Trophoblast cell (in vitro differentiated cells and primary cell): Measurements from ENCODE around the gene ZNF559.

Source experiments
- DNase-seq, 2 donors: peaks; one replicate each; pipeline ENCODE4 v3.0.0-alpha.2; 2016
- H2AFZ ChIP-seq: 2 replicates; pipeline ENCODE4 v1.6.1; 2013; ENCODE audit warnings: low read length, moderate library complexity, mild to moderate bottlenecking; ENCODE audit not compliant: insufficient read depth, poor library complexity
- H2AK5ac ChIP-seq: 2 replicates; pipeline ENCODE4 v1.6.1; 2013; ENCODE audit warnings: mild to moderate bottlenecking, low read length
- H2BK120ac ChIP-seq: 2 replicates; pipeline ENCODE4 v1.6.1; 2013; ENCODE audit warnings: low read length, mild to moderate bottlenecking, moderate library complexity; ENCODE audit not compliant: insufficient read depth, poor library complexity
- H2BK12ac ChIP-seq: 2 replicates; pipeline ENCODE4 v1.6.1; 2013; ENCODE audit warnings: mild to moderate bottlenecking, low read length, moderate library complexity
- H2BK5ac ChIP-seq: 2 replicates; pipeline ENCODE4 v1.6.1; 2013; ENCODE audit warnings: low read length, low read depth, moderate library complexity, mild to moderate bottlenecking; ENCODE audit not compliant: poor library complexity
- H3K14ac ChIP-seq: 2 replicates; pipeline ENCODE4 v1.6.1; 2013; ENCODE audit warnings: mild to moderate bottlenecking, low read length
- H3K18ac ChIP-seq: 2 replicates; pipeline ENCODE4 v1.6.1; 2013; ENCODE audit warnings: mild to moderate bottlenecking, low read length
- H3K23ac ChIP-seq: 2 replicates; pipeline ENCODE4 v1.6.1; 2013; ENCODE audit warnings: low read length
- H3K27ac ChIP-seq: 2 replicates; pipeline ENCODE4 v1.5.1; 2013; ENCODE audit warnings: low read depth, mild to moderate bottlenecking, inconsistent platforms, low read length, moderate library complexity
- H3K27me3 ChIP-seq: 2 replicates; pipeline ENCODE4 v1.6.1; 2013; ENCODE audit warnings: inconsistent platforms, mild to moderate bottlenecking, low read length, moderate library complexity; ENCODE audit not compliant: insufficient read depth
- H3K36me3 ChIP-seq, 2 experiments: 1 replicate in 1 of 2; 2 replicates in 1 of 2; pipeline ENCODE4 v1.6.1; 2013; ENCODE audit warnings: low read length in 2 of 2, mild to moderate bottlenecking in 2 of 2, moderate library complexity in 1 of 2; ENCODE audit not compliant: insufficient read depth in 2 of 2, control insufficient read depth in 1 of 2
- H3K4ac ChIP-seq: 2 replicates; pipeline ENCODE4 v1.6.1; 2013; ENCODE audit warnings: low read depth, mild to moderate bottlenecking, low read length, moderate library complexity
- H3K4me1 ChIP-seq, 2 experiments: 1 replicate in 1 of 2; 2 replicates in 1 of 2; pipeline ENCODE4 v1.6.1; 2013; ENCODE audit warnings: low read length in 2 of 2, mild to moderate bottlenecking in 2 of 2, moderate library complexity in 1 of 2; ENCODE audit not compliant: insufficient read depth in 2 of 2, control insufficient read depth in 1 of 2
- H3K4me2 ChIP-seq: 2 replicates; pipeline ENCODE4 v1.6.1; 2013; ENCODE audit warnings: inconsistent platforms, mild to moderate bottlenecking, low read length, moderate library complexity
- H3K4me3 ChIP-seq: 2 replicates; pipeline ENCODE4 v1.5.1; 2013; ENCODE audit warnings: mild to moderate bottlenecking, low read depth, low read length, inconsistent platforms
- H3K79me1 ChIP-seq: one replicate; pipeline ENCODE4 v1.6.1; 2013; ENCODE audit warnings: low read length
- H3K79me2 ChIP-seq: 2 replicates; pipeline ENCODE4 v1.6.1; 2013; ENCODE audit warnings: low read length, mild to moderate bottlenecking; ENCODE audit not compliant: control insufficient read depth, insufficient read depth, poor library complexity
- H3K9ac ChIP-seq: 2 replicates; pipeline ENCODE4 v1.6.1; 2013; ENCODE audit warnings: mild to moderate bottlenecking, low read length
- H3K9me3 ChIP-seq: 2 replicates; pipeline ENCODE4 v1.6.1; 2013; ENCODE audit warnings: low read depth, mild to moderate bottlenecking, control low read depth, inconsistent platforms, low read length; ENCODE audit not compliant: insufficient read depth
- H4K12ac ChIP-seq: 2 replicates; pipeline ENCODE4 v1.6.1; 2013; ENCODE audit warnings: low read depth, mild to moderate bottlenecking, low read length, moderate library complexity
- H4K8ac ChIP-seq: 2 replicates; pipeline ENCODE4 v1.6.1; 2013; ENCODE audit warnings: low read depth, mild to moderate bottlenecking, low read length, moderate library complexity
- H4K91ac ChIP-seq: one replicate; pipeline ENCODE4 v1.6.1; 2013; ENCODE audit warnings: low read depth, mild to moderate bottlenecking, low read length, moderate library complexity
- WGBS: extraction: QIAGEN DNeasy Blood & Tissue Kit; methylation state at CpG from one replicate; pipeline ENCODE4 v1.1.7; 2013; ENCODE audit warnings: missing lambda C conversion rate; ENCODE audit not compliant: insufficient read length, insufficient coverage; ENCODE audit errors: extremely low coverage; 5-methylcytosine and 5-hydroxymethylcytosine counted together

The ZNF559 gene

GRCh38 chr19:9370738-9371619 lies 47.0 kb downstream of the ZNF559 start:
- H3K79me2 ChIP-seq = no peaks in the 10 kb centered on the region
- H3K18ac ChIP-seq = no peak overlapping the region
- no peak overlapping the region for H3K23ac ChIP-seq
- H3K36me3 ChIP-seq = peaks cover 0 to 2% of the 10 kb centered on the region in 2 experiments
- no peak overlapping the region for H4K91ac ChIP-seq
- no peaks in the 10 kb centered on the region for H3K79me1 ChIP-seq
- no peak overlapping the region for H4K12ac ChIP-seq
- no peaks in the 10 kb centered on the region for H3K27me3 ChIP-seq
- H2AK5ac ChIP-seq = no peak overlapping the region
- H2BK12ac ChIP-seq = no peak overlapping the region
- H2AFZ ChIP-seq = no peak overlapping the region
- no peak overlapping the region for H3K4ac ChIP-seq
- no peak overlapping the region for H4K8ac ChIP-seq
- no peaks in the 10 kb centered on the region for H3K4me1 ChIP-seq
- H2BK120ac ChIP-seq = no peak overlapping the region
- H3K14ac ChIP-seq = no peak overlapping the region
- H3K4me3 ChIP-seq = no peak overlapping the region
- no peak overlapping the region for H3K27ac ChIP-seq
- WGBS = no CpG with 5 or more reads among the region's 6 CpGs
- no peak for DNase-seq
- no peak overlapping the region for H2BK5ac ChIP-seq
- H3K9me3 ChIP-seq = peaks cover 4% of the 10 kb centered on the region
- no peak overlapping the region for H3K9ac ChIP-seq
- H3K4me2 ChIP-seq = no peak overlapping the region

GRCh38 chr19:9381361-9381785 lies 57.4 kb downstream of the ZNF559 start:
- Histone ChIP-seq H3K27me3 (no peaks in the 10 kb centered on the region), H3K4ac (no peak overlapping the region), H3K27ac (no peak overlapping the region), H3K4me1 (no peaks in the 10 kb centered on the region), H4K12ac (no peak overlapping the region), H3K18ac (no peak overlapping the region), H3K4me2 (no peak overlapping the region), H3K23ac (no peak overlapping the region), H3K9me3 (peaks cover 26% of the 10 kb centered on the region), H3K14ac (no peak overlapping the region), H2BK5ac (no peak overlapping the region), H2AK5ac (no peak overlapping the region), H4K91ac (no peak overlapping the region), H4K8ac (no peak overlapping the region), H3K36me3 (peaks cover 15 to 30% of the 10 kb centered on the region in 2 experiments), H2BK120ac (no peak overlapping the region), H2AFZ (no peak overlapping the region), H3K4me3 (no peak overlapping the region), H2BK12ac (no peak overlapping the region), H3K79me2 (no peaks in the 10 kb centered on the region), H3K9ac (no peak overlapping the region), H3K79me1 (no peaks in the 10 kb centered on the region)
- WGBS = no CpG with 5 or more reads among the region's 4 CpGs
- DNase-seq = no peak
